ENCODE results near the gene TXNDC16.

The TXNDC16 gene

GRCh38 chr14:52430474-52430873 lies 121.8 kb downstream of the TXNDC16 start:
- no peak for TF ChIP-seq CTCF (IDR thresholded peaks at IDR 0.05; ENCODE audit: insufficient read depth, missing control alignments)
- FAIRE-seq: no peak
- no peak for DNase-seq (ENCODE audit: insufficient read length, low spot score)

- DNase-seq (ENCODE audit: insufficient read length, low spot score) (no peak), FAIRE-seq (no peak)
- TF ChIP-seq CTCF (IDR thresholded peaks at IDR 0.05; ENCODE audit: insufficient read depth, missing control alignments): no peak
Measured at GRCh38 chr14:52429451-52429850, 122.9 kb downstream of the TXNDC16 start.

GRCh38 chr14:52427460-52427859 lies 124.8 kb downstream of the TXNDC16 start:
- TF ChIP-seq CTCF (IDR thresholded peaks at IDR 0.05; ENCODE audit: insufficient read depth, missing control alignments): no peak
- no peak for DNase-seq (ENCODE audit: insufficient read length, low spot score)
- FAIRE-seq: no peak

GRCh38 chr14:52422650-52423356 lies 129.5 kb downstream of the TXNDC16 start:
- no peak for TF ChIP-seq CTCF (IDR thresholded peaks at IDR 0.05; ENCODE audit: insufficient read depth, missing control alignments)
- no peak for DNase-seq (ENCODE audit: insufficient read length, low spot score)
- FAIRE-seq: no peak

- DNase-seq (ENCODE audit: insufficient read length, low spot score): no peak
- FAIRE-seq: no peak
- TF ChIP-seq CTCF (IDR thresholded peaks at IDR 0.05; ENCODE audit: insufficient read depth, missing control alignments): no peak
Measured at GRCh38 chr14:52417139-52417538, 135.2 kb downstream of the TXNDC16 start.

GRCh38 chr14:52413729-52414408 lies 138.4 kb downstream of the TXNDC16 start:
- FAIRE-seq: no peak
- no peak for DNase-seq (ENCODE audit: insufficient read length, low spot score)

More at GRCh38 chr14:52413729-52414408, 138.4 kb downstream of the TXNDC16 start:
- no peak for TF ChIP-seq CTCF (IDR thresholded peaks at IDR 0.05; ENCODE audit: insufficient read depth, missing control alignments)
